K562 (cell line): ENCODE measurements around the gene RCL1. TPM values are rescaled to one million over a fixed set of nuclear protein-coding genes. Genes with fewer than 3 reads are reported as not detected.

Source experiments
- ARID3A ChIP-seq: IDR thresholded peaks from 2 replicates; pipeline ENCODE4 v1.6.1; 2012; ENCODE audit warnings: low read depth, low read length, improper control_type of control experiment, borderline replicate concordance
- ATF1 ChIP-seq, 2 experiments: fragments of 450-650 bp in 1 of 2; IDR thresholded peaks; 2 replicates each; pipeline ENCODE4 v1.6.1; 2016; ENCODE audit warnings: missing compliant biosample characterization in 1 of 2, missing genetic modification characterization in 1 of 2
- CAMTA2 ChIP-seq: fragments of 250-450 bp; sonication (Bioruptor Pico); conservative IDR thresholded peaks from 2 replicates; pipeline ENCODE4 v1.5.1; 2022
- CREM ChIP-seq: IDR thresholded peaks from 2 replicates; pipeline ENCODE4 v1.6.1; 2014; ENCODE audit warnings: antibody characterized with exemption, low read depth
- CTBP1 ChIP-seq: fragments of 450-650 bp; IDR thresholded peaks from 2 replicates; pipeline ENCODE4 v1.6.1; 2016; ENCODE audit warnings: borderline replicate concordance
- GMEB1 ChIP-seq: fragments of 250-450 bp; sonication (Bioruptor Pico); IDR thresholded peaks from 2 replicates; pipeline ENCODE4 v1.4.0; 2020; ENCODE audit warnings: mild to moderate bottlenecking
- ILK ChIP-seq: fragments of 450-650 bp; IDR thresholded peaks from 2 replicates; pipeline ENCODE4 v1.6.1; 2016; ENCODE audit warnings: missing genetic modification characterization, low read depth, mild to moderate bottlenecking, missing compliant biosample characterization, moderate library complexity, borderline replicate concordance
- NFIC ChIP-seq: fragments of 450-650 bp; IDR thresholded peaks from 2 replicates; pipeline ENCODE4 v1.6.1; 2017; ENCODE audit warnings: mild to moderate bottlenecking, inconsistent platforms
- RBM25 ChIP-seq: fragments of 200-400 bp; formaldehyde crosslinking; IDR thresholded peaks from 2 replicates; pipeline ENCODE4 v1.6.1; 2018; ENCODE audit warnings: low read length, low read depth, moderate library complexity; ENCODE audit not compliant: severe bottlenecking
- SMARCE1 ChIP-seq: fragments of 450-650 bp; IDR thresholded peaks from 2 replicates; pipeline ENCODE4 v1.7.1; 2016; ENCODE audit warnings: mild to moderate bottlenecking
- SUPT5H ChIP-seq: fragments of 450-650 bp; IDR thresholded peaks from 2 replicates; pipeline ENCODE4 v1.6.1; 2016
- TRIM28 ChIP-seq: fragments of 450-650 bp; IDR thresholded peaks from 2 replicates; pipeline ENCODE4 v1.6.1; 2017
- ZBTB33 ChIP-seq: sonication (generic); formaldehyde crosslinking; IDR thresholded peaks from 2 replicates; pipeline ENCODE4 v1.8.1; 2023; ENCODE audit warnings: mild to moderate bottlenecking, missing genetic modification reagents
- ZFP30 ChIP-seq: fragments of 250-450 bp; sonication (Bioruptor Pico); IDR thresholded peaks from 2 replicates; pipeline ENCODE4 v1.8.0; 2022; ENCODE audit warnings: moderate library complexity, mild to moderate bottlenecking, inconsistent platforms, borderline replicate concordance
- ZNF263 ChIP-seq: sonication (generic); formaldehyde crosslinking; IDR thresholded peaks from 2 replicates; pipeline ENCODE4 v1.8.0; 2022; ENCODE audit warnings: mild to moderate bottlenecking, missing genetic modification reagents, borderline replicate concordance
- ZNF311 ChIP-seq: fragments of 250-450 bp; sonication (Bioruptor Pico); IDR thresholded peaks from 2 replicates; pipeline ENCODE4 v1.4.0; 2020; ENCODE audit warnings: mild to moderate bottlenecking, moderate library complexity
- ZNF41 ChIP-seq: fragments of 250-450 bp; sonication (Bioruptor Pico); conservative IDR thresholded peaks from 2 replicates; pipeline ENCODE4 v1.4.0; 2020; ENCODE audit warnings: mild to moderate bottlenecking
- ZNF57 ChIP-seq: fragments of 450-650 bp; formaldehyde crosslinking; IDR thresholded peaks from 2 replicates; pipeline ENCODE4 v1.4.0; 2020; ENCODE audit warnings: mild to moderate bottlenecking, moderate library complexity
- ZNF717 ChIP-seq: fragments of 250-450 bp; sonication (Bioruptor Pico); IDR thresholded peaks from 2 replicates; pipeline ENCODE4 v1.5.0; 2021
- ZNF766 ChIP-seq: fragments of 200-800 bp; sonication (Bioruptor generic); conservative IDR thresholded peaks from 2 replicates; pipeline ENCODE4 v1.6.1; 2016; ENCODE audit warnings: missing genetic modification characterization, missing compliant biosample characterization
- ZSCAN32 ChIP-seq: fragments of 450-650 bp; formaldehyde crosslinking; IDR thresholded peaks from 2 replicates; pipeline ENCODE4 v1.4.0; 2020; ENCODE audit warnings: mild to moderate bottlenecking, moderate library complexity
- polyA plus RNA-seq, 8 experiments: library from polyadenylated mRNA; depleted of rRNA in 4 of 8; stranded (reverse) in 5 of 8; unstranded in 3 of 8; fragments of >200 nt; fragmentation: Nextera tagmentation in 2 of 8; fragmentation: Illumina TruSeq in 1 of 8; extraction: Ambion mirVana in 2 of 8; extraction: Trizol in 1 of 8; gene quantifications; 2 replicates each; pipeline versions ENCODE4 v1.2.1 to v1.2.3, GENCODE V29; 2011 to 2014; ENCODE audit warnings: inconsistent platforms in 1 of 8, missing spikeins in 1 of 8
- total RNA-seq, 7 experiments: library from RNA; depleted of rRNA in 6 of 7; stranded (reverse); fragments of >200 nt in 6 of 7; fragmentation: Illumina TruSeq in 2 of 7; extraction: Trizol in 2 of 7; gene quantifications; 2 replicates each; pipeline versions ENCODE4 v1.2.1 to v1.2.3, GENCODE V29; 2011 to 2021; ENCODE audit warnings: low replicate concordance in 1 of 7

Gene RCL1
- total and polyA plus RNA-seq, 9 of the 15 experiments (the other 6 are each of a cell fraction or from before 2014, with no cell fraction given) = 24.0 to 67.7 (median 38.6) TPM

- TF ChIP-seq ZBTB33 (CRISPR knock-in tag) (no peak), ZNF263 (no peak), ARID3A (no peak), CREM (peak; percentile 48; the same call in 1 of the 2 replicates), ZSCAN32 (CRISPR knock-in tag) (no peak), ATF1 (CRISPR knock-in tag; IDR thresholded peaks at IDR 0.05) (no peak), ATF1 (tag; IDR thresholded peaks at IDR 0.05) (0 out of 2 replicates have a peak, but pooled peaks have one; percentile 18), ZNF766 (0 out of 2 replicates have a peak, but pooled peaks have one; percentile 18), ZNF57 (no peak), GMEB1 (no peak), RBM25 (no peak), ILK (tag) (no peak), SUPT5H (no peak), ZFP30 (CRISPR knock-in tag) (no peak), SMARCE1 (peak; percentile 70), NFIC (peak; percentile 98), ZNF41 (CRISPR knock-in tag) (no peak), CTBP1 (peak; percentile 98), ZNF311 (CRISPR knock-in tag) (no peak), ZNF717 (no peak), CAMTA2 (no peak), TRIM28 (no peak)
Observed at GRCh38 chr9:4852419-4852818, 59.7 kb downstream of the RCL1 start (continued).
